Stomach (tissue), 4 donors: ENCODE measurements around the gene TRAF7.
"Not testable (repeated sequence)": the region's sequence is repeated elsewhere in the genome, so short reads cannot be mapped to it uniquely, and the experiment has no call there.

ENCODE experiments used
- CTCF ChIP-seq, 7 experiments: fragments of 450-650 bp in 4 of 7; fragments of 200-600 bp in 3 of 7; sonication (generic) in 3 of 7; IDR thresholded peaks; one replicate each; pipeline ENCODE4 v1.5.1; 2016 to 2019; ENCODE audit warnings: antibody characterized with exemption in 7 of 7, control low read depth in 2 of 7, mild to moderate bottlenecking in 1 of 7
- EP300 ChIP-seq: sonication (generic); formaldehyde crosslinking; IDR thresholded peaks from one replicate; pipeline ENCODE4 v1.6.1; 2017; ENCODE audit warnings: antibody characterized with exemption
- POLR2A ChIP-seq, 4 donors: fragments of 450-650 bp; IDR thresholded peaks; one replicate each; pipeline ENCODE4 v1.6.1; 2016; ENCODE audit warnings: antibody characterized with exemption in 4 of 4, control low read depth in 2 of 4, mild to moderate bottlenecking in 1 of 4, moderate library complexity in 1 of 4

GRCh38 chr16:2135071-2135470 lies 20.5 kb upstream of the TRAF7 start:
- not testable (repeated sequence) for TF ChIP-seq CTCF (IDR thresholded peaks at IDR 0.05); POLR2A (IDR thresholded peaks at IDR 0.05); EP300
